Measurements from ENCODE around the gene WAPL. TPM values are rescaled to one million over a fixed set of nuclear protein-coding genes. Genes with fewer than 3 reads are reported as not detected.

The WAPL gene
- total RNA-seq, 2 experiments from 2014 or later = 34.3 TPM

DNA sequence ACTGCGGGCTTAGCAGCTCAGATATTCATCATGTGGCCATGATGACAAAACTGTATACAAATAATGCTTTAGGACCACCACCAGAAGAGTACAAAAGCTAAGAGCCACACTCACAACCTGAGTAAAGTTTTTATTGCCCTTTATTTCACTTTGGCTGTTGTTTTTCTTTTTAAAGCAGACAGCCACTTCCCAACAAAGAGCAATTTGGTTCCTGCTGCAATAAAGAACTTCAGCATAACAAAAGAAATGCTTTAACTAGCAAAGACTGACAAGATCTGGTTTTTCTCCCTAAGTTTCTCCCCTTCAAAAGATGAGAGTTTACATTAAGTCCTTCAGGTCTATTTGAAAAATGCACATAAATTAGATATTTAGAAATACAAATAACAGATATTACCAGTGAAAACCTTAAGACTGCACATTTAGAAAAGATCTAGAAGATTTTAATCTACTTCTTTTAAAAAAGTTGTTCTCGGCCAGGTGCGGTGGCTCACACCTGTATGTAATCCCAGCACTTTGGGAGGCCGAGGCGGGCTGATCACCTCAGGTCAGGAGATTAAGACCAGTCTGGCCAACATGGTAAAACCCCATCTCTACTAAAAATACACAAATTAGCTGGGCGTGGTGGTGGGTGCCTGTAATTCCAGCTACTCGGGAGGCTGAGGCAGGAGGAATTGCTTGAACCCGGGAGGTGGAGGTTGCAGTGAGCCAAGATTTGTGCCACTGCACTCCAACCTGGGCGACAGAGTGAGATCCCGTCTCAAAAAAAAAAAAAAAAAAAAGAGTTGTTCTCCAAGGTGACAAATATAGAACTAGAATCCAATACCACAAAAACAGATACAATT lies 59.4 kb downstream of the WAPL start:
- Histone ChIP-seq H3K4me1 (ENCODE audit: insufficient read depth, low read length) (no peaks in the 10 kb centered on the region), H3K27ac (ENCODE audit: low read depth in 1 of 2, low read length in 2 of 2) (no peak overlapping the region), H3K9me3 (ENCODE audit: control insufficient read depth in 1 of 2, insufficient read depth in 1 of 2, low read length in 2 of 2) (no peaks in the 10 kb centered on the region), H3K27me3 (ENCODE audit: control insufficient read depth in 1 of 2, insufficient read depth in 2 of 2, low read length in 2 of 2) (no peaks in the 10 kb centered on the region), H3K4me3 (ENCODE audit: low read length) (no peak overlapping the region), H3K36me3 (ENCODE audit: insufficient read depth, low read length) (peaks cover 72% of the 10 kb centered on the region)
- ATAC-seq (ENCODE audit: poor library complexity) (no peak), DNase-seq (no peak)
- POLR2A ChIA-PET = interaction anchor here (3.5 kb wide), 1 partner anchor 62 kb away, joined by 11 read pairs; no protein-coding TSS in a partner anchor
- H3K4me3 Mint-ChIP-seq = no peak overlapping the region
- no peaks in the 10 kb centered on the region for H3K9me3 Mint-ChIP-seq
- CTCF ChIA-PET = no interaction called here
- H3K36me3 Mint-ChIP-seq (ENCODE audit: low read depth) = peaks cover 85% of the 10 kb centered on the region
- no peak overlapping the region for H3K27ac Mint-ChIP-seq
- no peaks in the 10 kb centered on the region for H3K4me1 Mint-ChIP-seq (ENCODE audit: low read depth)
- TF ChIP-seq, protein P1, sequence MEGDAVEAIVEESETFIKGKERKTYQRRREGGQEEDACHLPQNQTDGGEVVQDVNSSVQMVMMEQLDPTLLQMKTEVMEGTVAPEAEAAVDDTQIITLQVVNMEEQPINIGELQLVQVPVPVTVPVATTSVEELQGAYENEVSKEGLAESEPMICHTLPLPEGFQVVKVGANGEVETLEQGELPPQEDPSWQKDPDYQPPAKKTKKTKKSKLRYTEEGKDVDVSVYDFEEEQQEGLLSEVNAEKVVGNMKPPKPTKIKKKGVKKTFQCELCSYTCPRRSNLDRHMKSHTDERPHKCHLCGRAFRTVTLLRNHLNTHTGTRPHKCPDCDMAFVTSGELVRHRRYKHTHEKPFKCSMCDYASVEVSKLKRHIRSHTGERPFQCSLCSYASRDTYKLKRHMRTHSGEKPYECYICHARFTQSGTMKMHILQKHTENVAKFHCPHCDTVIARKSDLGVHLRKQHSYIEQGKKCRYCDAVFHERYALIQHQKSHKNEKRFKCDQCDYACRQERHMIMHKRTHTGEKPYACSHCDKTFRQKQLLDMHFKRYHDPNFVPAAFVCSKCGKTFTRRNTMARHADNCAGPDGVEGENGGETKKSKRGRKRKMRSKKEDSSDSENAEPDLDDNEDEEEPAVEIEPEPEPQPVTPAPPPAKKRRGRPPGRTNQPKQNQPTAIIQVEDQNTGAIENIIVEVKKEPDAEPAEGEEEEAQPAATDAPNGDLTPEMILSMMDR (IDR thresholded peaks at IDR 0.05) = no peak
- intact Hi-C loops (cut with DNase I, micrococcal nuclease) = no loop called here
- no peaks in the 10 kb centered on the region for H3K27me3 Mint-ChIP-seq

DNA sequence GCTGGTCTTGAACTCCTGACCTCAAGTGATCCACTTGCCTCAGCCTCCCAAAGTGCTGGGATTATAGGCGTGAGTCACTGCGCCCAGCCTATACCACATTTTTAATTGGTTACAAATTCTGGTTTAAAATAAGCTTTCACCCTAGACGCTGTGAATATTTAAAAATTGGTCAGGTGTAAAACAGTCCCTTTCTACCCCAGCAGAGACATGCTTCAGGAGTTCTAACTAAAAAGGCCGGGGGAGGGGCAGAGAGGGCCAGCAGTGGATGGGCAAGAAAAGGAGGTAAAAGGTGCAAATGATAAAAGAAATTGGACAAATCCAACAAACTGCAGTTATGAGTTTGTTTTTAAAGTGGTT lies 70.0 kb downstream of the WAPL start:
- H3K27me3 Mint-ChIP-seq = no peaks in the 10 kb centered on the region
- H3K4me1 ChIP-seq (ENCODE audit: insufficient read depth, low read length) = peaks cover 3% of the 10 kb centered on the region
- ChIA-PET CTCF (no interaction called here), POLR2A (no interaction called here)
- no peaks in the 10 kb centered on the region for H3K9me3 ChIP-seq (ENCODE audit: control insufficient read depth in 1 of 2, insufficient read depth in 1 of 2, low read length in 2 of 2)
- H3K27me3 ChIP-seq (ENCODE audit: control insufficient read depth in 1 of 2, insufficient read depth in 2 of 2, low read length in 2 of 2) = no peaks in the 10 kb centered on the region
- TF ChIP-seq, protein P1 (IDR thresholded peaks at IDR 0.05) = no peak
- no peak for ATAC-seq (ENCODE audit: poor library complexity)
- DNase-seq = no peak
- H3K36me3 ChIP-seq (ENCODE audit: insufficient read depth, low read length) = peaks cover 54% of the 10 kb centered on the region
- intact Hi-C loops (cut with DNase I, micrococcal nuclease) = loop anchor here (5.0 to 10.0 kb wide), 2 partner anchors 49 to 63 kb away; no protein-coding TSS in a partner anchor
- peak overlapping the region; percentile 53 for H3K27ac Mint-ChIP-seq
- H3K4me1 Mint-ChIP-seq (ENCODE audit: low read depth) = peaks cover 38% of the 10 kb centered on the region
- H3K4me3 Mint-ChIP-seq = no peak overlapping the region
- no peak overlapping the region for H3K27ac ChIP-seq (ENCODE audit: low read depth in 1 of 2, low read length in 2 of 2)
- H3K4me3 ChIP-seq (ENCODE audit: low read length) = no peak overlapping the region
- peaks cover 89% of the 10 kb centered on the region for H3K36me3 Mint-ChIP-seq (ENCODE audit: low read depth)
- no peaks in the 10 kb centered on the region for H3K9me3 Mint-ChIP-seq

DNA sequence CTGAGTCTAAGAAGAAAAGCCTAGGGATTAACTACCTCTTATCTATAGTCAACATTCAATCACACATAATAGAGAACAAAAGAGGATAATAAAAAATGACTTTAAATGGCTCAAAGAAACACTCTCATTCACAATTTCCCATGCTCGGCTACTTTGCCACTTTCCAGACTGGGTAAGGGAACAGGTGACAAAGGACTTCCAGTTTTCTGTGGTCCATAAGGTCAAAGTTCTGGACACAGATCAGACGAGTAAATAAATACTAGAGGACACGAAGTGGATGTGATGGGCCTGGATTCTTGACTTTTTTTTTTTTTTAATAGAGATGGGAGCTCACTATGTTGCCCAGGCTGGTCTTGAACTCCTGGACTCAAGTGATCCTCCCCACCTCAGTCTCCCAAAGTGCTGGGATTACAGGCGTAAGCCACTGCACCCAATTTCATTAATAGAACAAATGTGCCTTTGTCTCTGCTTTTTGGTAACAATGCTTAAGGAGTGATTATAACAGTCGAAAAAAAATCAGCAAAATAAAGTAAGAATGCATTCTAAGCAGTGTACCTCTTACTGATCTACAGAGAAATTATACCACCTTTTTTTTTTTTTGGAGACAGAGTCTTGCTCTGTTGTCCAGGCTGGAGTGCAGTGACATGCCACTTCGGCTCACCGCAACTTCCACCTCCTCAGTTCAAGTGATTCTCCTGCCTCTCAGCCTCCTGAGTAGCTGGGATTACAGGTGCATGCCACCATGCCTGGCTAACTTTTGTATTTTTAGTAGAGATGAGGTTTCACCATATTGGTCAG lies 70.6 kb downstream of the WAPL start:
- H3K36me3 Mint-ChIP-seq (ENCODE audit: low read depth) = peaks cover 89% of the 10 kb centered on the region

More for the DNA sequence above, 70.6 kb downstream of the WAPL start:
- intact Hi-C loops (cut with DNase I, micrococcal nuclease) = loop anchor here (5.0 to 10.0 kb wide), 2 partner anchors 49 to 64 kb away; no protein-coding TSS in a partner anchor
- H3K27ac Mint-ChIP-seq = peak overlapping the region; percentile 24
- DNase-seq (no peak), ATAC-seq (ENCODE audit: poor library complexity) (no peak)
- no peak overlapping the region for H3K4me3 Mint-ChIP-seq
- Histone ChIP-seq H3K36me3 (ENCODE audit: insufficient read depth, low read length) (peaks cover 58% of the 10 kb centered on the region), H3K4me3 (ENCODE audit: low read length) (no peak overlapping the region), H3K27ac (ENCODE audit: low read depth in 1 of 2, low read length in 2 of 2) (no peak overlapping the region), H3K9me3 (ENCODE audit: control insufficient read depth in 1 of 2, insufficient read depth in 1 of 2, low read length in 2 of 2) (no peaks in the 10 kb centered on the region), H3K27me3 (ENCODE audit: control insufficient read depth in 1 of 2, insufficient read depth in 2 of 2, low read length in 2 of 2) (no peaks in the 10 kb centered on the region), H3K4me1 (ENCODE audit: insufficient read depth, low read length) (peaks cover 3% of the 10 kb centered on the region)
- ChIA-PET POLR2A (no interaction called here), CTCF (no interaction called here)
- no peaks in the 10 kb centered on the region for H3K9me3 Mint-ChIP-seq
- TF ChIP-seq, protein P1 (IDR thresholded peaks at IDR 0.05) = no peak
- H3K4me1 Mint-ChIP-seq (ENCODE audit: low read depth) = peaks cover 38% of the 10 kb centered on the region
- no peaks in the 10 kb centered on the region for H3K27me3 Mint-ChIP-seq

All from CD4-positive, alpha-beta T cell (primary cell).